HepG2 (cell line): Measurements from ENCODE around the gene POLG2. TPM values are rescaled to one million over a fixed set of nuclear protein-coding genes. Genes with fewer than 3 reads are reported as not detected.
A peak's percentile ranks its signal among the peaks of the same experiment; 100 is the strongest.

ENCODE experiments used
- ASH2L ChIP-seq: fragments of 300-600, 200-600 bp; sonication (generic); IDR thresholded peaks from 2 replicates; pipeline ENCODE4 v1.7.0; 2017; ENCODE audit warnings: low read depth, mild to moderate bottlenecking, moderate library complexity, mixed read lengths, low read length; ENCODE audit not compliant: insufficient read length
- FOXK1 ChIP-seq: sonication (generic); formaldehyde crosslinking; IDR thresholded peaks from 2 replicates; pipeline ENCODE4 v1.4.0; 2020; ENCODE audit warnings: low read depth, missing genetic modification reagents, borderline replicate concordance
- NFIC ChIP-seq: IDR thresholded peaks from 2 replicates; pipeline ENCODE4 v1.6.1; 2012; ENCODE audit warnings: mild to moderate bottlenecking, low read length, inconsistent platforms
- RFX3 ChIP-seq: IDR thresholded peaks from 2 replicates; pipeline ENCODE4 v1.6.1; 2016; ENCODE audit warnings: missing biosample characterization, missing genetic modification reagents
- SP140L ChIP-seq: sonication (generic); formaldehyde crosslinking; IDR thresholded peaks from 2 replicates; pipeline ENCODE4 v1.4.0; 2020; ENCODE audit warnings: missing genetic modification reagents, borderline replicate concordance
- TSC22D2 ChIP-seq: sonication (generic); formaldehyde crosslinking; IDR thresholded peaks from 2 replicates; pipeline ENCODE4 v1.5.1; 2020; ENCODE audit warnings: missing genetic modification reagents, mild to moderate bottlenecking, borderline replicate concordance
- ZBTB3 ChIP-seq: sonication (generic); formaldehyde crosslinking; IDR thresholded peaks from 2 replicates; pipeline ENCODE4 v1.4.0; 2020; ENCODE audit warnings: low read depth, mild to moderate bottlenecking, moderate library complexity, missing genetic modification reagents, borderline replicate concordance
- ZFP41 ChIP-seq: sonication (generic); formaldehyde crosslinking; IDR thresholded peaks from 2 replicates; pipeline ENCODE4 v1.4.0; 2020; ENCODE audit warnings: mild to moderate bottlenecking, missing genetic modification reagents, borderline replicate concordance
- ZNF251 ChIP-seq: sonication (generic); formaldehyde crosslinking; IDR thresholded peaks from 2 replicates; pipeline ENCODE4 v1.9.0; 2021; ENCODE audit warnings: mild to moderate bottlenecking, missing genetic modification reagents
- ZNF446 ChIP-seq: sonication (generic); formaldehyde crosslinking; IDR thresholded peaks from 2 replicates; pipeline ENCODE4 v1.5.0; 2020; ENCODE audit warnings: mild to moderate bottlenecking, missing genetic modification reagents
- ZNF557 ChIP-seq: sonication (generic); formaldehyde crosslinking; IDR thresholded peaks from 2 replicates; pipeline ENCODE4 v1.4.0; 2020; ENCODE audit warnings: missing genetic modification reagents
- polyA plus RNA-seq, 8 experiments: library from polyadenylated mRNA; depleted of rRNA in 3 of 8; stranded (reverse) in 7 of 8; unstranded in 1 of 8; fragments of >200 nt; fragmentation: Illumina TruSeq in 4 of 8; extraction: Trizol in 4 of 8; gene quantifications; 2 replicates each; pipeline versions ENCODE4 v1.2.1 to v1.2.3, GENCODE V29; 2011 to 2016; ENCODE audit warnings: low read depth in 4 of 8, missing spikeins in 1 of 8, mixed read lengths in 1 of 8; ENCODE audit not compliant: insufficient read depth in 1 of 8
- total RNA-seq, 5 experiments: library from RNA; depleted of rRNA; stranded (reverse); fragments of >200 nt; fragmentation: Illumina TruSeq; extraction: Trizol; gene quantifications; 2 replicates each; pipeline ENCODE4 v1.2.3, GENCODE V29; 2016; ENCODE audit warnings: low read depth in 1 of 5
- TF ChIP-seq, protein P1 (sequence below): sonication (generic); formaldehyde crosslinking; IDR thresholded peaks from 2 replicates; pipeline ENCODE4 v1.4.0; 2020; ENCODE audit warnings: missing genetic modification reagents
- TF ChIP-seq, protein P2 (sequence below): sonication (generic); formaldehyde crosslinking; IDR thresholded peaks from 2 replicates; pipeline ENCODE4 v1.4.0; 2020; ENCODE audit warnings: missing genetic modification reagents
- TF ChIP-seq, protein P3 (sequence below): sonication (generic); formaldehyde crosslinking; IDR thresholded peaks from 2 replicates; pipeline ENCODE4 v1.5.1; 2020; ENCODE audit warnings: mild to moderate bottlenecking, missing genetic modification reagents, borderline replicate concordance
- TF ChIP-seq, protein P4 (sequence below): sonication (generic); formaldehyde crosslinking; IDR thresholded peaks from 2 replicates; pipeline ENCODE4 v1.4.0; 2020; ENCODE audit warnings: missing genetic modification reagents, mild to moderate bottlenecking, borderline replicate concordance
- TF ChIP-seq, protein P5 (sequence below): sonication (generic); IDR thresholded peaks from 2 replicates; pipeline ENCODE4 v1.6.1; 2016; ENCODE audit warnings: low read depth, borderline replicate concordance

Gene POLG2
- total and polyA plus RNA-seq, 2 of the 13 experiments (the other 11 are each of a cell fraction or from before 2014, with no cell fraction given): 21.1 to 25.5 TPM

DNA sequence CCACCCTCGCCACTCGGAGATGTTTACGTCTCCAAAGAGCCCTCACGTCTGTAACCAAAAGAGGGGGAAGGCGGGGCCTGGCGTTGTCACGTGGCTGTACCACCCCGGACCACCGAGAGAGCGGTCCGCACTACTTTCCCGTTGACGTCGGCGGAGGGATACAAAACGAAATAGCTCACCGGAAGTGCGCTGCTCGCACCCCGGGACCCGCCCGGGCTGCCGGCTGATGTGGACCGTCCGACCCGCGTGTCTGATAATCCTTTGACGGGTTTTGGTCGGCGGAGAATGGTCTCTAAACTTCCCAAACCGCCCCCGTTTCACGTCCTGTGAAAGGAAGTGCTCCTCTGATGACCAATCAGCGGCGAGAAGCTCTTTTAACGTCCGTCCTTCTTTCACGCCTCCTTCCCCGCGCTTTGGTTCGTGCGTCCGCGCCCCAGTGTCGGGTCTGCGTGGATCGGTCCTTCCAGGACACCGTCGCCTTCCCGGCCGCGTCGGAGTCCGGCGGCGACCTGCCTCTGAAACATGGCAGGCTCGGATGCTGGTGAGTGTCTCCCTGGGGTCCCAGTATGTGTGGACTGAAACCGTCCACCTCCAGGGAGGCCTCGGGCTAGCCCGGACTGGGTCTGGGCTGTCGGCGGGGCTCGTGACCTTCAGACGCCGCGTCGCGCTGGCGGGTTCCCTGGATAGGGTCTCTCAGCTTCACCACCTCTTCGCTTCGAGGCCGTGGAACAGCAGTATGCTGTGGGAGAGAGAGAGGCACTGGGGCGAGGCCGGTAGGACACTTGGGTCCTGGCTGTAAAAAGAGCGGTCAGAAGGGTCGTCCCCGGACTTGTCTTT lies 9.9 kb upstream of the POLG2 start, which contains the start of gene CEP95 (continued):
- TF ChIP-seq, protein P1, sequence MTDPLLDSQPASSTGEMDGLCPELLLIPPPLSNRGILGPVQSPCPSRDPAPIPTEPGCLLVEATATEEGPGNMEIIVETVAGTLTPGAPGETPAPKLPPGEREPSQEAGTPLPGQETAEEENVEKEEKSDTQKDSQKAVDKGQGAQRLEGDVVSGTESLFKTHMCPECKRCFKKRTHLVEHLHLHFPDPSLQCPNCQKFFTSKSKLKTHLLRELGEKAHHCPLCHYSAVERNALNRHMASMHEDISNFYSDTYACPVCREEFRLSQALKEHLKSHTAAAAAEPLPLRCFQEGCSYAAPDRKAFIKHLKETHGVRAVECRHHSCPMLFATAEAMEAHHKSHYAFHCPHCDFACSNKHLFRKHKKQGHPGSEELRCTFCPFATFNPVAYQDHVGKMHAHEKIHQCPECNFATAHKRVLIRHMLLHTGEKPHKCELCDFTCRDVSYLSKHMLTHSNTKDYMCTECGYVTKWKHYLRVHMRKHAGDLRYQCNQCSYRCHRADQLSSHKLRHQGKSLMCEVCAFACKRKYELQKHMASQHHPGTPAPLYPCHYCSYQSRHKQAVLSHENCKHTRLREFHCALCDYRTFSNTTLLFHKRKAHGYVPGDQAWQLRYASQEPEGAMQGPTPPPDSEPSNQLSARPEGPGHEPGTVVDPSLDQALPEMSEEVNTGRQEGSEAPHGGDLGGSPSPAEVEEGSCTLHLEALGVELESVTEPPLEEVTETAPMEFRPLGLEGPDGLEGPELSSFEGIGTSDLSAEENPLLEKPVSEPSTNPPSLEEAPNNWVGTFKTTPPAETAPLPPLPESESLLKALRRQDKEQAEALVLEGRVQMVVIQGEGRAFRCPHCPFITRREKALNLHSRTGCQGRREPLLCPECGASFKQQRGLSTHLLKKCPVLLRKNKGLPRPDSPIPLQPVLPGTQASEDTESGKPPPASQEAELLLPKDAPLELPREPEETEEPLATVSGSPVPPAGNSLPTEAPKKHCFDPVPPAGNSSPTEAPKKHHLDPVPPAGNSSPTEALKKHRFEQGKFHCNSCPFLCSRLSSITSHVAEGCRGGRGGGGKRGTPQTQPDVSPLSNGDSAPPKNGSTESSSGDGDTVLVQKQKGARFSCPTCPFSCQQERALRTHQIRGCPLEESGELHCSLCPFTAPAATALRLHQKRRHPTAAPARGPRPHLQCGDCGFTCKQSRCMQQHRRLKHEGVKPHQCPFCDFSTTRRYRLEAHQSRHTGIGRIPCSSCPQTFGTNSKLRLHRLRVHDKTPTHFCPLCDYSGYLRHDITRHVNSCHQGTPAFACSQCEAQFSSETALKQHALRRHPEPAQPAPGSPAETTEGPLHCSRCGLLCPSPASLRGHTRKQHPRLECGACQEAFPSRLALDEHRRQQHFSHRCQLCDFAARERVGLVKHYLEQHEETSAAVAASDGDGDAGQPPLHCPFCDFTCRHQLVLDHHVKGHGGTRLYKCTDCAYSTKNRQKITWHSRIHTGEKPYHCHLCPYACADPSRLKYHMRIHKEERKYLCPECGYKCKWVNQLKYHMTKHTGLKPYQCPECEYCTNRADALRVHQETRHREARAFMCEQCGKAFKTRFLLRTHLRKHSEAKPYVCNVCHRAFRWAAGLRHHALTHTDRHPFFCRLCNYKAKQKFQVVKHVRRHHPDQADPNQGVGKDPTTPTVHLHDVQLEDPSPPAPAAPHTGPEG (CRISPR knock-in tag): peak; percentile 87
- TF ChIP-seq FOXK1 (CRISPR knock-in tag): 0 out of 2 replicates have a peak, but pooled peaks have one; percentile 48
- no peak for TF ChIP-seq TSC22D2 (CRISPR knock-in tag)
- TF ChIP-seq, protein P2, sequence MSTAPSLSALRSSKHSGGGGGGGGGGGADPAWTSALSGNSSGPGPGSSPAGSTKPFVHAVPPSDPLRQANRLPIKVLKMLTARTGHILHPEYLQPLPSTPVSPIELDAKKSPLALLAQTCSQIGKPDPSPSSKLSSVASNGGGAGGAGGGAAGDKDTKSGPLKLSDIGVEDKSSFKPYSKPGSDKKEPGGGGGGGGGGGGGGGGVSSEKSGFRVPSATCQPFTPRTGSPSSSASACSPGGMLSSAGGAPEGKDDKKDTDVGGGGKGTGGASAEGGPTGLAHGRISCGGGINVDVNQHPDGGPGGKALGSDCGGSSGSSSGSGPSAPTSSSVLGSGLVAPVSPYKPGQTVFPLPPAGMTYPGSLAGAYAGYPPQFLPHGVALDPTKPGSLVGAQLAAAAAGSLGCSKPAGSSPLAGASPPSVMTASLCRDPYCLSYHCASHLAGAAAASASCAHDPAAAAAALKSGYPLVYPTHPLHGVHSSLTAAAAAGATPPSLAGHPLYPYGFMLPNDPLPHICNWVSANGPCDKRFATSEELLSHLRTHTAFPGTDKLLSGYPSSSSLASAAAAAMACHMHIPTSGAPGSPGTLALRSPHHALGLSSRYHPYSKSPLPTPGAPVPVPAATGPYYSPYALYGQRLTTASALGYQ (CRISPR knock-in tag): peak; percentile 71
- no peak for TF ChIP-seq NFIC
- peak; percentile 94 for TF ChIP-seq ZNF446 (CRISPR knock-in tag)
- peak; percentile 86; the same call in 1 of the 2 replicates for TF ChIP-seq ZBTB3 (CRISPR knock-in tag)
- TF ChIP-seq ASH2L: peak; percentile 97
- TF ChIP-seq, protein P3, sequence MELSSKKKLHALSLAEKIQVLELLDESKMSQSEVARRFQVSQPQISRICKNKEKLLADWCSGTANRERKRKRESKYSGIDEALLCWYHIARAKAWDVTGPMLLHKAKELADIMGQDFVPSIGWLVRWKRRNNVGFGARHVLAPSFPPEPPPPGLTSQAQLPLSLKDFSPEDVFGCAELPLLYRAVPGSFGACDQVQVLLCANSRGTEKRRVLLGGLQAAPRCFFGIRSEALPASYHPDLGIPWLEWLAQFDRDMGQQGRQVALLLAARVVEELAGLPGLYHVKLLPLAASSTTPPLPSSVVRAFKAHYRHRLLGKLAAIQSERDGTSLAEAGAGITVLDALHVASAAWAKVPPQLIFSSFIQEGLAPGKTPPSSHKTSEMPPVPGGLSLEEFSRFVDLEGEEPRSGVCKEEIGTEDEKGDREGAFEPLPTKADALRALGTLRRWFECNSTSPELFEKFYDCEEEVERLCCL: no peak
- no peak for TF ChIP-seq RFX3 (CRISPR knock-in tag)
- TF ChIP-seq ZNF557 (CRISPR knock-in tag): peak; percentile 82
- TF ChIP-seq ZFP41 (CRISPR knock-in tag): 0 out of 2 replicates have a peak, but pooled peaks have one; percentile 10
- TF ChIP-seq, protein P4, sequence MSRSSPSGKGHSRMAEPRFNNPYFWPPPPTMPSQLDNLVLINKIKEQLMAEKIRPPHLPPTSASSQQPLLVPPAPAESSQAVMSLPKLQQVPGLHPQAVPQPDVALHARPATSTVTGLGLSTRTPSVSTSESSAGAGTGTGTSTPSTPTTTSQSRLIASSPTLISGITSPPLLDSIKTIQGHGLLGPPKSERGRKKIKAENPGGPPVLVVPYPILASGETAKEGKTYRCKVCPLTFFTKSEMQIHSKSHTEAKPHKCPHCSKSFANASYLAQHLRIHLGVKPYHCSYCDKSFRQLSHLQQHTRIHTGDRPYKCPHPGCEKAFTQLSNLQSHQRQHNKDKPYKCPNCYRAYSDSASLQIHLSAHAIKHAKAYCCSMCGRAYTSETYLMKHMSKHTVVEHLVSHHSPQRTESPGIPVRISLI (CRISPR knock-in tag): no peak
- no peak for TF ChIP-seq ZNF251 (CRISPR knock-in tag)
- TF ChIP-seq, protein P5, sequence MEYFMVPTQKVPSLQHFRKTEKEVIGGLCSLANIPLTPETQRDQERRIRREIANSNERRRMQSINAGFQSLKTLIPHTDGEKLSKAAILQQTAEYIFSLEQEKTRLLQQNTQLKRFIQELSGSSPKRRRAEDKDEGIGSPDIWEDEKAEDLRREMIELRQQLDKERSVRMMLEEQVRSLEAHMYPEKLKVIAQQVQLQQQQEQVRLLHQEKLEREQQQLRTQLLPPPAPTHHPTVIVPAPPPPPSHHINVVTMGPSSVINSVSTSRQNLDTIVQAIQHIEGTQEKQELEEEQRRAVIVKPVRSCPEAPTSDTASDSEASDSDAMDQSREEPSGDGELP: peak; percentile 64; the same call in 1 of the 2 replicates
- TF ChIP-seq SP140L (CRISPR knock-in tag): no peak
